ENCODE measurements around the gene TIMP2.

- no peak for TF ChIP-seq ZNF382 (CRISPR knock-in tag; IDR thresholded peaks at IDR 0.05; ENCODE audit: borderline replicate concordance)
- TF ChIP-seq CTCF (CRISPR knock-in tag; IDR thresholded peaks at IDR 0.05) = no peak
- no peak for TF ChIP-seq ONECUT2 (CRISPR knock-in tag; IDR thresholded peaks at IDR 0.05)
- no peak for TF ChIP-seq JUN (CRISPR knock-in tag; IDR thresholded peaks at IDR 0.05)
- no peak for TF ChIP-seq ZBTB33 (CRISPR knock-in tag; IDR thresholded peaks at IDR 0.05)
- no peak for TF ChIP-seq ELF4 (CRISPR knock-in tag; IDR thresholded peaks at IDR 0.05; ENCODE audit: borderline replicate concordance)
- no peak for TF ChIP-seq ZNF17 (CRISPR knock-in tag; IDR thresholded peaks at IDR 0.05)
- no peak for TF ChIP-seq TCF7L2 (IDR thresholded peaks at IDR 0.05; ENCODE audit: low read depth, low read length)
- no peak for TF ChIP-seq ZNF883 (CRISPR knock-in tag; IDR thresholded peaks at IDR 0.05; ENCODE audit: not compliant biosample characterization)
- TF ChIP-seq ZNF280B (CRISPR knock-in tag; IDR thresholded peaks at IDR 0.05; ENCODE audit: borderline replicate concordance) = no peak
- no peak for TF ChIP-seq TBP (CRISPR knock-in tag; IDR thresholded peaks at IDR 0.05)
- no peak for TF ChIP-seq CBX1 (IDR thresholded peaks at IDR 0.05; ENCODE audit: low read depth)
- TF ChIP-seq TCF12 (IDR thresholded peaks at IDR 0.05) = no peak
- TF ChIP-seq TCF12 (CRISPR knock-in tag; IDR thresholded peaks at IDR 0.05) = no peak
- no peak for TF ChIP-seq MAX (IDR thresholded peaks at IDR 0.05)
Measured at GRCh38 chr17:78870621-78871020, 54.6 kb downstream of the TIMP2 start.
